DMS 273 treated with DMSO at 0.1 percent for 48 hours (cell line): ENCODE results near the gene CRYL1.
"Not testable (repeated sequence)": the region's sequence is repeated elsewhere in the genome, so short reads cannot be mapped to it uniquely, and the experiment has no call there.

Experiments used
- DNase-seq: peaks from one replicate; lab custom pipeline; 2025; lab: John Stamatoyannopoulos, UW

The CRYL1 gene

GRCh38 chr13:20451397-20451796 lies 74.3 kb downstream of the CRYL1 start:
- DNase-seq, result no peak

GRCh38 chr13:20448470-20448869 lies 77.2 kb downstream of the CRYL1 start:
- DNase-seq, result no peak

GRCh38 chr13:20446900-20447299 lies 78.8 kb downstream of the CRYL1 start:
- no peak for DNase-seq

GRCh38 chr13:20446405-20446804 lies 79.3 kb downstream of the CRYL1 start:
- DNase-seq, result no peak

GRCh38 chr13:20442798-20443381 lies 82.8 kb downstream of the CRYL1 start:
- no peak for DNase-seq

GRCh38 chr13:20442375-20442774 lies 83.3 kb downstream of the CRYL1 start:
- DNase-seq, result no peak

GRCh38 chr13:20441879-20442278 lies 83.8 kb downstream of the CRYL1 start:
- no peak for DNase-seq

GRCh38 chr13:20441056-20441455 lies 84.6 kb downstream of the CRYL1 start:
- DNase-seq, result no peak

GRCh38 chr13:20439261-20439660 lies 86.4 kb downstream of the CRYL1 start:
- DNase-seq, result no peak

GRCh38 chr13:20438801-20439200 lies 86.9 kb downstream of the CRYL1 start:
- DNase-seq, result no peak

- DNase-seq, result no peak
These were observed 89.2 kb downstream of the CRYL1 start for GRCh38 chr13:20436505-20436904.

- DNase-seq, result no peak
These were observed 89.9 kb downstream of the CRYL1 start for GRCh38 chr13:20435616-20436368.

- DNase-seq, result not testable (repeated sequence)
These were observed 91.4 kb downstream of the CRYL1 start for GRCh38 chr13:20434210-20434609.

GRCh38 chr13:20431687-20432384 lies 93.8 kb downstream of the CRYL1 start:
- no peak for DNase-seq

GRCh38 chr13:20431080-20431479 lies 94.6 kb downstream of the CRYL1 start:
- no peak for DNase-seq

- DNase-seq, result no peak
These were observed 95.4 kb downstream of the CRYL1 start for GRCh38 chr13:20430296-20430695.

- DNase-seq, result no peak
These were observed 96.0 kb downstream of the CRYL1 start for GRCh38 chr13:20429682-20430081.

- DNase-seq, result no peak
These were observed 96.7 kb downstream of the CRYL1 start for GRCh38 chr13:20428666-20429644.

- DNase-seq, result no peak
These were observed 98.8 kb downstream of the CRYL1 start for GRCh38 chr13:20426766-20427448.

- DNase-seq, result no peak
These were observed 99.8 kb downstream of the CRYL1 start for GRCh38 chr13:20425819-20426219.

- no peak for DNase-seq
These were observed 100.7 kb downstream of the CRYL1 start for GRCh38 chr13:20424949-20425348.

- DNase-seq, result no peak
These were observed 101.2 kb downstream of the CRYL1 start for GRCh38 chr13:20424559-20424852.
